Esophagus squamous epithelium (tissue), 4 donors: ENCODE data around the gene CARMIL3.

Source experiments
- CTCF ChIP-seq, 6 experiments: fragments of 450-650 bp in 4 of 6; fragments of 200-600 bp in 2 of 6; sonication (generic) in 2 of 6; IDR thresholded peaks; one replicate each; pipeline ENCODE4 v1.5.1; 2016 to 2019; ENCODE audit warnings: antibody characterized with exemption in 6 of 6, mild to moderate bottlenecking in 4 of 6, moderate library complexity in 4 of 6
- POLR2A ChIP-seq, 4 donors: fragments of 450-650 bp; IDR thresholded peaks; one replicate each; pipeline ENCODE4 v1.6.1; 2017; ENCODE audit warnings: antibody characterized with exemption in 4 of 4, mild to moderate bottlenecking in 4 of 4, moderate library complexity in 3 of 4

- TF ChIP-seq POLR2A (IDR thresholded peaks at IDR 0.05) = no peak
- TF ChIP-seq CTCF (IDR thresholded peaks at IDR 0.05) = no peak
Measured at GRCh38 chr14:24108336-24108874, 56.6 kb downstream of the CARMIL3 start.
